ENCODE results near the gene SNX3.

DNA sequence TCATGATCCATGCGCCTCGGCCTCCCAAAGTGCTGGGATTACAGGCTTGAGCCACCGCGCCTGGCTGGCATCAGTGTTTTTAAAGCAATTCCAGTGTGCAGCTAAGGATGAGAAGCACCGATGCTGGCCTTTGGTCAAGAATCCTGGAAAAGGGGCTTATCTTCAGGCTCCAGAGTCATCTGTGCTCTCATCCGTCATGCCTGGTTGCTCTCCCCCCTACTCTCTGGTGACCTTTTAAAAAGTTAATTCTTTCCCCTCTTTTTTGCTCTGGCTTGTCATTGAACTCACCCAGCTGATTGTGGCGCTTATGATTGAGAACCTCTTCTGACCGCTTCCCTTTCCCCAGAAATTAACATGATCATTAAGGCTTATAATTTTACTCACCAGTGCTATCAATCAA, 66.3 kb downstream of the SNX3 start:
- TF ChIP-seq EZH2 (IDR thresholded peaks at IDR 0.05; ENCODE audit: borderline replicate concordance, low read depth, low read length, poor library complexity, severe bottlenecking) (no peak), CTCF (conservative IDR thresholded peaks at IDR 0.05; ENCODE audit: low read depth, low read length) (no peak)

Measured in A673 (cell line).